HG03432 (cell line): Measurements from ENCODE around the gene LSG1.
"Not testable (repeated sequence)": the region's sequence is repeated elsewhere in the genome, so short reads cannot be mapped to it uniquely, and the experiment has no call there.

Experiments
- ATAC-seq: cut with Tn5 transposase; IDR thresholded peaks from one replicate; pipeline ENCODE4 v1.9.1; 2021; ENCODE audit warnings: mild to moderate bottlenecking, moderate library complexity; ENCODE audit not compliant: unreplicated experiment

Gene LSG1

GRCh38 chr3:194658477-194659242 is 13.3 kb downstream of the LSG1 start:
- ATAC-seq, result no peak

GRCh38 chr3:194657439-194657838 is 14.6 kb downstream of the LSG1 start:
- no peak for ATAC-seq

- ATAC-seq, result no peak
Observed at GRCh38 chr3:194654443-194654842, 17.5 kb downstream of the LSG1 start.

GRCh38 chr3:194647747-194648146 is 24.2 kb downstream of the LSG1 start:
- ATAC-seq, result no peak

GRCh38 chr3:194642769-194643168 is 29.2 kb downstream of the LSG1 start:
- no peak for ATAC-seq

GRCh38 chr3:194640829-194641228 is 31.2 kb downstream of the LSG1 start:
- ATAC-seq, result no peak

- ATAC-seq, result no peak
Observed at GRCh38 chr3:194638991-194639605, 32.9 kb downstream of the LSG1 start.

- ATAC-seq, result no peak
Observed at GRCh38 chr3:194637541-194638400, 34.2 kb downstream of the LSG1 start.

- no peak for ATAC-seq
Observed at GRCh38 chr3:194637066-194637465, 34.9 kb downstream of the LSG1 start.

GRCh38 chr3:194633349-194634004 is 38.5 kb downstream of the LSG1 start, which contains the start of gene TMEM44:
TSS of gene TMEM44 (minus strand) at chr3:194633419. CDS start at chr3:194633215, 204 bp downstream.
- ATAC-seq, result peak; percentile 89

GRCh38 chr3:194632809-194633348 is 39.1 kb downstream of the LSG1 start:
- peak; percentile 63 for ATAC-seq

- ATAC-seq, result no peak
Observed at GRCh38 chr3:194632226-194632808, 39.7 kb downstream of the LSG1 start.

GRCh38 chr3:194631696-194632095 is 40.3 kb downstream of the LSG1 start:
- no peak for ATAC-seq

GRCh38 chr3:194630681-194631080 is 41.3 kb downstream of the LSG1 start:
- ATAC-seq, result not testable (repeated sequence)

GRCh38 chr3:194624956-194625355 is 47.0 kb downstream of the LSG1 start:
- no peak for ATAC-seq

GRCh38 chr3:194623449-194624290 is 48.3 kb downstream of the LSG1 start:
- ATAC-seq, result no peak

- no peak for ATAC-seq
Observed at GRCh38 chr3:194622621-194623340, 49.2 kb downstream of the LSG1 start.

- ATAC-seq, result no peak
Observed at GRCh38 chr3:194621947-194622346, 50.0 kb downstream of the LSG1 start.

- ATAC-seq, result no peak
Observed at GRCh38 chr3:194620196-194620595, 51.8 kb downstream of the LSG1 start.
